IPS-15b (cell line): ENCODE results near the gene MXD4.

Source experiments
- H3K27me3 ChIP-seq: one replicate; pipeline ENCODE4 v1.6.1; 2013; ENCODE audit warnings: low read length; ENCODE audit not compliant: control insufficient read depth, insufficient read depth
- H3K36me3 ChIP-seq: one replicate; pipeline ENCODE4 v1.6.1; 2013; ENCODE audit warnings: low read length; ENCODE audit not compliant: control insufficient read depth, insufficient read depth
- H3K4me1 ChIP-seq: one replicate; pipeline ENCODE4 v1.6.1; 2013; ENCODE audit warnings: mild to moderate bottlenecking, low read length; ENCODE audit not compliant: control insufficient read depth, insufficient read depth
- H3K4me3 ChIP-seq: one replicate; pipeline ENCODE4 v1.5.1; 2013; ENCODE audit warnings: low read depth, low read length
- H3K9ac ChIP-seq: one replicate; pipeline ENCODE4 v1.6.1; 2013; ENCODE audit warnings: low read depth, mild to moderate bottlenecking, low read length
- H3K9me3 ChIP-seq: one replicate; pipeline ENCODE4 v1.6.1; 2013; ENCODE audit warnings: mild to moderate bottlenecking, low read length; ENCODE audit not compliant: control insufficient read depth, insufficient read depth

The MXD4 gene

DNA sequence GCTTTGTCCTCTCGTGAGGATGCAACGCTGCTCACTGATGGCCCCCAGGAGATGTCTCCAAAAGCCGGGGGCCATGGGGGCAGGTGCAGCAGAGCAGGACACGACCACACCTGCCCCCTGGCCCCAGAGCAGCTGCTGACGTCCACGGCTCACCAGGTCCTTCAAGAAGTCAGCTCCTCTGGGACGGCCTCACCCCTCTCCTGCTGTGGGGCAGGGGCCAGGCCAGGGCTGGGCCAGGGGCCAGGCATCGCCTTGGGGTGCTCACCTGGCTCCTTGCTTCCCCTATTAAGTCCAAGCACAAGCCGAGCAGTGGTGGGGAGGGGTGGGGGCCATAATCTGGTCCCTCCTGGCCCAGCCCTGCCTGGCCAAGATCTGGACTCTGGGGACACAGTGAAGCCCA, 28.6 kb upstream of the MXD4 start:
- Histone ChIP-seq H3K27me3 (no peaks in the 10 kb centered on the region), H3K4me1 (no peaks in the 10 kb centered on the region), H3K36me3 (no peaks in the 10 kb centered on the region), H3K9ac (no peak overlapping the region), H3K9me3 (no peaks in the 10 kb centered on the region), H3K4me3 (no peak overlapping the region)

DNA sequence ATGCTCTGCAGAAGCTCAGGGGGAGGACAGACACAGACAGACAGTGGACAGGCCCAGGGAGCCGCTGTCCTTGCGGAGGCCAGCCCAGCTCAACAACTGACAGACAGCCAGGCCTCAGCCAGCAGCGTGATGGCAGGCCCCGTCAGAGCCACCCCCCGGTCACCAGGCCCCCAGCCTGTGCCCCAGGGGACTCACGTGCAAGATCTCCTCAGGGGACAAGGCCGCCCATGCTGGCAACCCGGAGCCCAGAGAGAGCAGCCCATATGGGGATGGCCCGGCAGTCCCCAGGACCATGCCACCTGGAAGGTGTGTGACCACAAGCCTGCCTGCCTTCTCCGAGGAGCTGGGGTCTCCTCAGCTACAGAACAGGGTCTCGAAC, 28.0 kb upstream of the MXD4 start:
- no peak overlapping the region for H3K4me3 ChIP-seq
- H3K27me3 ChIP-seq, result no peaks in the 10 kb centered on the region
- H3K9ac ChIP-seq, result no peak overlapping the region
- H3K36me3 ChIP-seq, result no peaks in the 10 kb centered on the region
- no peaks in the 10 kb centered on the region for H3K4me1 ChIP-seq
- H3K9me3 ChIP-seq, result no peaks in the 10 kb centered on the region

DNA sequence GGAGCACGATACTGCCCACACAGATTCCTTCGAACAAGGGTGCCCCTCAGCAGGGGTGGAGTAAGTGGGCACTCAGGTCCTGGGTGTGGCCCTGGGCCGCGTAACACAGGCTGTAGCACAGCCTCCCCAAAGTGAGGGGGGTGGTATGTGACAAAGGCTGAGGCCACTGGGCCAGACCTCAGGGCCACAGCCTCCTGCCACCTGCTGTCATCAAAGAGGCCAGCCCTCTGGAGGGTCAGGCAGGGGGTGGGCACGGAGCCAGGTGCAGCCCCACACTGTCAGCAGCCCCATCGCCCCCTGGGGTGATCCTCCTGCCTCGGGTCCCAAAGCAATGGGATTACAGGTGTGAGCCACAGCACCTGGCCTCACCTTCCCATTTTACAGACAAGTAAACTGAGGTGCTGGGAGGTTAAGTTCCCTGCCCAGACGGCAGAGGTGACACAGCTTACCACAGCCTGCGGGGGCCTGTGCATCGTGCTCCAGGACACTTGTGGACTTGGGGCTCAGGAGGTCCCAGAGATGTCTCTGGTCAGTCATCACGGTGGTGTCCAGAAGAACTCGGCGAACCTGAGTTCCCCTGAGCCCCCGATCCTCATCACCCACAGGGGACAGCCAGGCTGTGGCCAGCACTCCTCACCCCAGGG, 27.5 kb upstream of the MXD4 start:
- Histone ChIP-seq H3K36me3 (no peaks in the 10 kb centered on the region), H3K9me3 (no peaks in the 10 kb centered on the region), H3K27me3 (no peaks in the 10 kb centered on the region), H3K4me1 (no peaks in the 10 kb centered on the region), H3K4me3 (no peak overlapping the region), H3K9ac (no peak overlapping the region)

DNA sequence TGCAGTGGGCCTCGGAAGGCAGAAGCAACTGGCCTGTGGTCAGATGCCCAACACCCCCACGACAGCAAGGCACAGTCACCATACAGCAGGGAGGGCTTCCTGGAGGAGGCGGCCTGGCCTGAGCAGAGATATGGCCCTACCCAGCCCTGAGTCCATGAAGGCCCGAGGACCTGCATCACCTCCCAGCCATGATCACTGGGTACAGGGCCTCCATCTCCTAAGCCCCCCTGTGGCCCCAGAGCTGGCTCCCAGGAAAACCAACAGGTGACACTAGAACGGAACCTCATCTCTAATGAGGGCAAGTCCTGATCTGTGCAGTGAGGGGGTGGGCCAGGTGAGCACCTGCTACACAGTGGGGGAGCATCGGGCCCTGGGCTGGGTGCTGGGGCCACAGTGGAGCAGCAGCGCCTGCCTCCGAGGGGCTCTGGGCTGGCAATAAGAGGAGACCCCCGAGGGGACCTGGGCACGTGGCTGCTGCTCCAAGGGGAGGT, 26.2 kb upstream of the MXD4 start:
- H3K27me3 ChIP-seq, result no peaks in the 10 kb centered on the region
- no peaks in the 10 kb centered on the region for H3K36me3 ChIP-seq
- no peak overlapping the region for H3K4me3 ChIP-seq
- no peak overlapping the region for H3K9ac ChIP-seq
- no peaks in the 10 kb centered on the region for H3K9me3 ChIP-seq
- H3K4me1 ChIP-seq, result no peaks in the 10 kb centered on the region

DNA sequence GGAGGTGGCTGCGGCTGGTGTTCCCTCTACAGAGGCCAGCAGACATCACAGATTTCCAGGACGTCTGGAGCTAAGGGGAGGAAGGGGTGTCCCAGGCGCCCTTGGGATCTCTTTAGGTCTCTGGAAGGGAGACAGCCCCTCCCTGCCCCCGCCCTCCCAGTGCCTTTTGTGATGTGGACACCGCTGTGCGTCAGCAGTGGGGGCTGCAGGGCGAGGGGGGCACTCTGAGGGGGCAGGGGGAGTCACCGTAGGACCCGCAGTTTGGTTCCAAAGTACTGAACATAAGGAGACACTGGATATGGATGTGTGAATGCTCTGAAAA, 25.6 kb upstream of the MXD4 start:
- Histone ChIP-seq H3K4me1 (no peaks in the 10 kb centered on the region), H3K27me3 (no peaks in the 10 kb centered on the region), H3K9ac (no peak overlapping the region), H3K9me3 (no peaks in the 10 kb centered on the region), H3K36me3 (no peaks in the 10 kb centered on the region), H3K4me3 (no peak overlapping the region)

DNA sequence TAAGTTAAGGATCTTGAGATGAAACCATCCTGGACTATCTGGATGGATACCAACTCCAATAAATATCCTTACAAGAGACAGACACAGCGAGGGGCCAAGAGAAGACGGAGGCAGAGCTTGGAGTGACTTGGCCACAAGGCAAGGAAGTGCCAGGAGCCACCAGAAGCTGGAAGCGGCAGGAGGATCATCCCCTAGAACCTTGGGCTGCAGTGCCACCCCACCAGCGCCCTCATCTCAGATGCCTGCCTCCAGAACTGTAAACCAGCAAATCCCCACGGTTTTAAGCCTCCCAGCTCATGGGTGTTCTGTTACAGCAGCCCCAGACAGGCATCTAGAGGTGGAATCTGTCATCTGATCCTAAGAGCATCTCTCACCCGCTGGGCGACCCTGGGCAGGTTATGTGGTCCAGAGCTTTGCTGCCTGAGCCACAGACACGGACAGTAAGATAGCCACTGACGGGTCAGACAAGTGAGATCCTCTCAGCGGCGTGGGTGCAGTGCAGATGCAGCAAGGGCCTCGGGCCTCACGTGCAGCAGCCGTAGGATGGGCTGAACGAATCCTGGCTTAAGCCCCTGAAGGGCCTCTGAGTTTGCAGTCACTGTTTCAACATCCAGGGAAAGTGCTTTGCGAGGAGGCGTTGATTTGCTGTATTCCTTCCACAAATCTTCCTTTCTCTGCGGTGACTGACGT, 25.1 kb upstream of the MXD4 start:
- Histone ChIP-seq H3K27me3 (no peaks in the 10 kb centered on the region), H3K9ac (no peak overlapping the region), H3K4me1 (no peaks in the 10 kb centered on the region), H3K9me3 (no peaks in the 10 kb centered on the region), H3K4me3 (no peak overlapping the region), H3K36me3 (no peaks in the 10 kb centered on the region)

DNA sequence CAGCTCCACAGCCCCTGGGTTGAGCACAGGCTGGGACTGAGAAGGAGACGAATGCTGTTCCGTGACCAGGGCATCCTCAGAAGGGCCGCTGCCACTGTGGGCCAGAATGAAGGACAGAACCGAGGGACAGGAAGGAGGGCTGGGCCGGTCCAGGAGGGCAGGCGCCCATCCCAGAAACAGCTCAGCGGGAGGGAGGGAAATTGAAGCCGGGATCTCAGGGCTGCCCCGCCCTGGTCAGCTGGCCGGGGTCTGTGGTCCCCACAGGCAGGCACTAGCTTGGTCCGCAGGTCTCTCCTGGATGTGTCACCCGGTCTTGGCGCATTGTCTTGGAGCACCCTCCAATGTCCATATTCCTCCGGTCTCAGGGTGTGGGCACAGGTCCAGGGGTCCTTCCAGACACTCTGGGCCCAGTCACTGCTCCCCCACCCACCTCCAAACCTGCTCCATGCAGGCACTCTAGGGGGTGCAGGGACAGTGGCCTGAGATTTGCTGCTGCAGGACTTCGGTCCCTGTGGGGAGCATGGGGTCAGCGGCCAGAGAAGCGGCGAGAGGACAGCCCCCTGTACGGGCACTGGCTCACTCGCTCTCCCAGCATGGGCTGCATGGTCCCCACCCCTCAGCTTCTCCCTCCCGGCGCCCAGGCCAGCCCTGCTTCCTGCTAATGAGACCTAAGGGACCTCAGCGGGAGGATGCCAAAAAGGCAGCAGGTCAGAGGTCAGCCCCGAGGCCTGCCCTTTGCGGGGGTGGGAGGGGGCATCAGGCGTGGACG, 23.9 kb upstream of the MXD4 start:
- Histone ChIP-seq H3K27me3 (no peaks in the 10 kb centered on the region), H3K36me3 (no peaks in the 10 kb centered on the region), H3K9me3 (no peaks in the 10 kb centered on the region), H3K4me3 (no peak overlapping the region), H3K4me1 (no peaks in the 10 kb centered on the region), H3K9ac (no peak overlapping the region)

DNA sequence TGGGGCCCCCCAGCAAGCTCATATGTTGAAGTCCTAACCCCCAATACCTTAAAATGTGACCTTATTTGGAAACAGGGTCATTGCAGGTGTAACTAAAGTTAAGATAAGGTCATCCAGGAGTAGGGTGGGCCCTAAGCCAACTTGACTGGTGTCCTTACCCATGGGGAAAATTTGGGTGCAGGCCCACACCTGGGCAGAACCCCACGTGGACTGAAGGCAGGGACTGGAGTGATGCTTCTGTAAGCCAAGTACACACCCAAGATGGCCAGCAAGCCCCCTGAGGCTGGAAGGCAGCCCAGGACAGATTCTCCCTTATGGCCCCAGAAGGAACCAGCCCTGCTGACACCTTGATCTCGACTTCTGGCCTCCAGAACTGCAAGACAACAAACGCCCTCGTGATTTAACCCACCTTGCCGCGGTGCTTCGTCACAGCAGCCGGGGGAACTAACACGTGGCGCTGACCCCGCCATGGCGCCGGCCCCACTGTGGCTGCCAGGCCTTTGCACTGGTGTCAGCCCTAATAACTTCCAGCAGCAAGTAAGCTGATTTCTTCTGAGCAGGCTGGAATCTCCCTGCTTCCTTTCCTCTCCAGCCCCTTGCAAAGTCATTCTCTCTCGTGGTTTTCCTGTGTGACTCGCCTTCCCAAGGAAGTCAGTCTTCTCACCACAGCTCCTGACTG, 23.2 kb upstream of the MXD4 start:
- H3K9ac ChIP-seq, result no peak overlapping the region
- no peaks in the 10 kb centered on the region for H3K27me3 ChIP-seq
- no peak overlapping the region for H3K4me3 ChIP-seq
- H3K4me1 ChIP-seq, result no peaks in the 10 kb centered on the region
- no peaks in the 10 kb centered on the region for H3K36me3 ChIP-seq
- no peaks in the 10 kb centered on the region for H3K9me3 ChIP-seq

DNA sequence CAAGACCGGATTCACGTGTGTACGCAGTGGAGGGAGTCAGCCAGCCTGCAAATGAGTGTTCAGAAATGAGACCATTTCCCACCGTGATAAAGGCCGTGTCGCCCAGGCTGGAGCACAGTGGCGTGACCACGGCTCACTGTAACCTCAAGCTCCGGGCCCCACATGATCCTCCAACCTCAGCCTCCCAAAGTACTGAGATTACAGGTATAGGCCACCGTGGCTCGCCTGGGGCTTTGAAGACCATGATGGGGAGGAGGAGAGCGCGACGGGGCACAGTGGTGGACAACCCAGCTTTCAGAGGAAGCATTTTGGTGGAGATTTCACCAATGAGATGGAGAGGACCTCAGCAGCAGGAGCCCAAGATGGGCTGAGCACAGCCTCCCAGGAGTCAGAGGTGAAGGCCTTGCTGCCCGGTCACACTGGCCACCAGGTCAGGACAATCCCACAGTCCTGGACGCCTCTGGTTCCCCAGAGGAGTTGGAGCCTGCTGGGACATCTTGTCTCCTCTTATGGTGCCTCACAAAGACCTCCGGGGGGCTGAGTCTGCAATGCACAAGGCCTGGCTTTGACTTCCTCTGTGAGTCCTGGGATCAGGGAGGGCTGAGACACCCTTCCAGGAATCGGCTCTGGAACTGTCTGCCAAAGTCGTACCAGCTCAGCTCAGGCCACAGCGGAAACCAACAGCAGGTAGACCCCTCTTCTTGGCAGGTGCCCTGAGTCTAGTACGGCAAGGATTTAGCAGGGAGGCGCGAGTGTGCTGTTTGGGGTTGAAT, 22.4 kb upstream of the MXD4 start:
- H3K4me1 ChIP-seq, result no peaks in the 10 kb centered on the region
- H3K9ac ChIP-seq, result no peak overlapping the region
- H3K36me3 ChIP-seq, result no peaks in the 10 kb centered on the region
- no peaks in the 10 kb centered on the region for H3K27me3 ChIP-seq
- H3K9me3 ChIP-seq, result no peaks in the 10 kb centered on the region
- no peak overlapping the region for H3K4me3 ChIP-seq

DNA sequence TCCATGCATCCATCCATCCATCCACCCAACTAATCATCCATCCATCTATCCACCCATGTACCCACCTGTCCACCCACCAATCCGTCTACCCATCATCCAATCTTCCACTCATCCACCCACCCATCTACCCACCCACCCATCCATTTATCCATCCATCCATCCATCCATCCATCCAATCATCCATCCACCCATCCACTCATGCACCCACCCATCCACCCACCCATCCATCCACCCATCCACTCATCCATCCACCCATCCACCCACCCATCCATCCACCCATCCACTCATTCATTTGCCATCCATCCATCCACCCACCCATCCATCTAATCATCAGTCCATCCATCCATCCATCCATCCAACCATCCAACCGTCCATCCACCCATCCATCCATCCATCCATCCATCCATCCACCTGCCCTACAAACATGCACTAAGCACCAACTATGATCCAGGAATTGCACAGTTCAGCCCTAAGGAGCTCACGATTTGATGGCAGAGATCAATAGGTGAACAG, 21.3 kb upstream of the MXD4 start:
- no peaks in the 10 kb centered on the region for H3K9me3 ChIP-seq
- H3K4me3 ChIP-seq, result no peak overlapping the region
- no peak overlapping the region for H3K9ac ChIP-seq
- no peaks in the 10 kb centered on the region for H3K4me1 ChIP-seq
- H3K36me3 ChIP-seq, result no peaks in the 10 kb centered on the region
- no peaks in the 10 kb centered on the region for H3K27me3 ChIP-seq
